ENCODE results near the gene GFOD2.
"Not testable (repeated sequence)": the region's sequence is repeated elsewhere in the genome, so short reads cannot be mapped to it uniquely, and the experiment has no call there.

The GFOD2 gene

GRCh38 chr16:67719048-67719777 is at the start of gene GFOD2:
Gene GFOD2, minus strand, starts transcription at chr16:67719316. Its CDS starts 33,601 bp downstream, at chr16:67685715.
- DNase-seq = peak; percentile 96

GRCh38 chr16:67767953-67768352 is 48.8 kb upstream of the GFOD2 start:
- no peak for DNase-seq

GRCh38 chr16:67766291-67766690 is 47.2 kb upstream of the GFOD2 start:
- DNase-seq = no peak

GRCh38 chr16:67764158-67764667 is 45.1 kb upstream of the GFOD2 start:
- no peak for DNase-seq

- DNase-seq = no peak
These were observed 44.0 kb upstream of the GFOD2 start for GRCh38 chr16:67763066-67763465.

- DNase-seq = no peak
These were observed 43.3 kb upstream of the GFOD2 start for GRCh38 chr16:67762385-67762784.

GRCh38 chr16:67761924-67762323 is 42.8 kb upstream of the GFOD2 start:
- DNase-seq = no peak

- DNase-seq = no peak
These were observed 41.8 kb upstream of the GFOD2 start for GRCh38 chr16:67760956-67761230.

- no peak for DNase-seq
These were observed 41.3 kb upstream of the GFOD2 start for GRCh38 chr16:67760206-67760955.

- no peak for DNase-seq
These were observed 39.9 kb upstream of the GFOD2 start for GRCh38 chr16:67758966-67759365.

GRCh38 chr16:67758006-67758405 is 38.9 kb upstream of the GFOD2 start:
- DNase-seq = no peak

GRCh38 chr16:67752641-67753040 is 33.5 kb upstream of the GFOD2 start:
- no peak for DNase-seq

GRCh38 chr16:67751331-67751730 is 32.2 kb upstream of the GFOD2 start:
- DNase-seq = not testable (repeated sequence)

- DNase-seq = no peak
These were observed 31.4 kb upstream of the GFOD2 start for GRCh38 chr16:67750466-67750865.

- no peak for DNase-seq
These were observed 30.4 kb upstream of the GFOD2 start for GRCh38 chr16:67749436-67750078.

GRCh38 chr16:67748834-67749233 is 29.7 kb upstream of the GFOD2 start:
- DNase-seq = no peak

GRCh38 chr16:67746846-67747245 is 27.7 kb upstream of the GFOD2 start:
- DNase-seq = no peak

- no peak for DNase-seq
These were observed 22.0 kb upstream of the GFOD2 start for GRCh38 chr16:67741118-67741517.

- DNase-seq = no peak
These were observed 21.3 kb upstream of the GFOD2 start for GRCh38 chr16:67740391-67740790.

- DNase-seq = no peak
These were observed 17.7 kb upstream of the GFOD2 start for GRCh38 chr16:67736858-67737257.

- no peak for DNase-seq
These were observed 15.7 kb upstream of the GFOD2 start for GRCh38 chr16:67734731-67735201.

- DNase-seq = no peak
These were observed 14.8 kb upstream of the GFOD2 start for GRCh38 chr16:67733734-67734470.

GRCh38 chr16:67731753-67732095 is 12.6 kb upstream of the GFOD2 start:
- DNase-seq = no peak
